Measurements from ENCODE around the gene VPS13D. TPM values are rescaled to one million over a fixed set of nuclear protein-coding genes. Genes with fewer than 3 reads are reported as not detected.

Gene VPS13D
- total and polyA plus RNA-seq, 2 of the 4 experiments (the other 2 are of a cell fraction), result 9.0 to 16.3 TPM

- peak overlapping the region; percentile 97 for H2BK5ac ChIP-seq (ENCODE audit: low read depth, low read length, poor library complexity, severe bottlenecking)
- peaks cover 7 to 17% of the 10 kb centered on the region in 2 experiments; a peak in 3 of 4 replicates for H3K79me1 ChIP-seq (ENCODE audit: low read depth in 1 of 2, low read length in 2 of 2)
- ChIA-PET CTCF (no interaction called here), POLR2A (ENCODE audit: unreplicated experiment) (interaction anchor here (0.6 kb wide), 1 partner anchor 13 kb away, joined by 3 read pairs; no protein-coding TSS in a partner anchor)
- no peak overlapping the region for H2AFZ ChIP-seq (replicated peaks; ENCODE audit: low read length, poor library complexity)
- H2AK9ac ChIP-seq (replicated peaks; ENCODE audit: low read depth, low read length, poor library complexity), result peak overlapping the region; percentile 88
- BruUV-seq (replicated peaks), result no TSS peak
- DNase-seq (no peak), ATAC-seq (ENCODE audit: low read depth) (no peak)
- peak overlapping the region; percentile 96 for H3K14ac ChIP-seq (replicated peaks; ENCODE audit: low read depth, low read length)
- no CpG with 5 or more reads among the region's 3 CpGs for WGBS, 2 experiments (ENCODE audit: extremely low coverage in 2 of 2, insufficient read length in 1 of 2)
- in situ Hi-C loops (cut with MboI; ENCODE audit: low sequenced_read_pairs) (no loop called here), intact Hi-C loops (cut with micrococcal nuclease) (no loop called here), dilution Hi-C loops (cut with HindIII; ENCODE audit: low sequenced_read_pairs, unreplicated experiment) (no loop called here)
- peaks cover 31% of the 10 kb centered on the region for H3K4me1 ChIP-seq (ENCODE audit: control insufficient read depth, insufficient read depth, low read length)
- H3K9me3 ChIP-seq (ENCODE audit: control insufficient read depth, insufficient read depth, low read length), result no peaks in the 10 kb centered on the region
- H4K20me1 ChIP-seq (ENCODE audit: insufficient read depth, low read length), result no peaks in the 10 kb centered on the region
- peak overlapping the region; percentile 96 for H4K91ac ChIP-seq (ENCODE audit: insufficient read depth, low read depth, low read length)
- H3K4me2 ChIP-seq (ENCODE audit: low read depth, low read length), result peak overlapping the region; percentile 64
- H3K4me3 ChIP-seq (ENCODE audit: insufficient read depth, low read depth, low read length), result no peak overlapping the region
- H2BK20ac ChIP-seq (ENCODE audit: low read depth, low read length), result peak overlapping the region; percentile 98
- H4K8ac ChIP-seq (ENCODE audit: low read depth in 2 of 2, low read length in 2 of 2), result peak overlapping the region; percentile 73 to 94
- peak overlapping the region; percentile 97; the same call in 2 of the 3 replicates for H2BK15ac ChIP-seq (ENCODE audit: low read depth, low read length)
- TF ChIP-seq MAFK (IDR thresholded peaks at IDR 0.05; ENCODE audit: low read depth, low read length), result no peak
- no peak for TF ChIP-seq RFX5 (IDR thresholded peaks at IDR 0.05; ENCODE audit: low read depth, low read length)
- TF ChIP-seq POLR2A (IDR thresholded peaks at IDR 0.05; ENCODE audit: low read depth, low read length), result no peak
- TF ChIP-seq USF2 (IDR thresholded peaks at IDR 0.05; ENCODE audit: low read depth, low read length), result no peak
- TF ChIP-seq RCOR1 (IDR thresholded peaks at IDR 0.05; ENCODE audit: insufficient replicate concordance, low read length), result no peak
- no peak for TF ChIP-seq BHLHE40 (IDR thresholded peaks at IDR 0.05; ENCODE audit: low read depth, low read length)
- TF ChIP-seq CEBPB (IDR thresholded peaks at IDR 0.05; ENCODE audit: low read depth, low read length), result no peak
- TF ChIP-seq RAD21 (IDR thresholded peaks at IDR 0.05; ENCODE audit: low read length), result no peak
- no peak for TF ChIP-seq MAZ (IDR thresholded peaks at IDR 0.05; ENCODE audit: borderline replicate concordance, low read depth, low read length)
- TF ChIP-seq ELK1 (IDR thresholded peaks at IDR 0.05; ENCODE audit: borderline replicate concordance, low read depth, low read length), result no peak
- H3K27me3 ChIP-seq (ENCODE audit: control insufficient read depth, insufficient read depth, low read length), result no peaks in the 10 kb centered on the region
- peaks cover 1% of the 10 kb centered on the region; the same call in 1 of the 2 replicates for H3K36me3 ChIP-seq (ENCODE audit: control insufficient read depth, insufficient read depth, low read length)
- H2BK120ac ChIP-seq (ENCODE audit: low read depth, low read length), result peak overlapping the region; percentile 98
- H3K56ac ChIP-seq (ENCODE audit: extremely low read depth, insufficient read depth, low read length), result peak overlapping the region; percentile 62; the same call in 1 of the 2 replicates
- H3K18ac ChIP-seq (ENCODE audit: low read depth, low read length), result peak overlapping the region; percentile 96
- peak overlapping the region; percentile 98; the same call in 1 of the 2 replicates for H3K4ac ChIP-seq (ENCODE audit: low read depth, low read length)
- H3K27ac ChIP-seq (ENCODE audit: insufficient read depth, low read length), result peak overlapping the region; percentile 96; the same call in 1 of the 2 replicates
- H3K23ac ChIP-seq (ENCODE audit: low read depth, low read length), result peak overlapping the region; percentile 92
- peaks cover 19% of the 10 kb centered on the region for H3K9me1 ChIP-seq (ENCODE audit: insufficient read depth, low read length)
- H4K5ac ChIP-seq (ENCODE audit: low read depth, low read length), result peak overlapping the region; percentile 91
- H3K9ac ChIP-seq (ENCODE audit: low read depth, low read length), result no peak overlapping the region; the same call in 1 of the 2 replicates
- no peak overlapping the region for H2AK5ac ChIP-seq (ENCODE audit: low read depth, low read length)
Observed at GRCh38 chr1:12465126-12465525, 235.3 kb downstream of the VPS13D start.
